ENCODE measurements around the gene OIP5. TPM values are rescaled to one million over a fixed set of nuclear protein-coding genes. Genes with fewer than 3 reads are reported as not detected.
A peak's percentile ranks its signal among the peaks of the same experiment; 100 is the strongest.

Gene OIP5
- total and polyA plus RNA-seq, 2 of the 4 experiments (the other 2 are of a cell fraction) = 4.1 to 5.5 TPM

DNA sequence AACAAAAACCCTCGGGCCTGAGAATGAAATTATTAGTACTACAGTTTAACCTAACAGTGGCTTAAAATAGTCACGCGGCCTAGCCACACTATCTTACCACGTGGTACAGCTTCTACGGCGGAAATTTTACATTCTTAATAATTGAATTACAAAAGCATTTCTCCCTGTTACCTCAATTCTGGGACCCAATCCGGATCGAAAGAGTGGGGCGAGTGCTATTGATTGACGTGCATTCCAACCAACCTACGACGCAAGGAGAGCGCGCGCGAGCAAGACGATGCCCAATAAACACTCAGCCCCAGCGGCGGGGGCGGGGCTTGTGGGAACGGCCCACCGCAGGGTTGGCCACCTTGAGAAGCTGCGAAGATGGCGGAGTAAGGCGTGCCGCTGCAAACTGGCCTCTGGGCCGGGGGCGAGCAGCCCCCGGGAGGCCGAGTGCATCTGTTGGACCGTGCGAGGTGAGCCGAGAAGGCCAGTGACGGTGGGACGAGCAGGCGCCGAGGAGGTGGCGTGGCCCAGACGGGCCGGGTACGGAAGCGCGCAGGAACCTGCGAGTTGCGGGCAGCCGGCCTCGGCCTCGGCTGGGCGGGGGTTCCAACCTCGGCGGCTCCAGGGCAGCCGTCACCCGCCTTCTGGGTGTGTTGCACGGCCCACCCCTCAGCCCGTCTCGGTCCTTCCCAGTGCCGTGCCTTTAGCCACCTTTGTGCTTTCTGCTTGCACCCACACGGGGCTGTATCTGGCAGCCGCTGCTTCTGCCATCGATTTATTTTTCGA, 48.6 kb downstream of the OIP5 start:
- Histone ChIP-seq H3K18ac (ENCODE audit: low read depth, low read length) (peak overlapping the region; percentile 1; the same call in 1 of the 2 replicates), H2AK5ac (ENCODE audit: low read depth, low read length) (peak overlapping the region; percentile 79), H3K23ac (ENCODE audit: low read depth, low read length) (peak overlapping the region; percentile 67), H3K9ac (ENCODE audit: low read depth, low read length) (peak overlapping the region; percentile 85), H3K56ac (ENCODE audit: extremely low read depth, insufficient read depth, low read length) (peak overlapping the region; percentile 69; the same call in 1 of the 2 replicates), H2BK120ac (ENCODE audit: low read depth, low read length) (peak overlapping the region; percentile 16; the same call in 1 of the 2 replicates), H2BK15ac (ENCODE audit: low read depth, low read length) (no peak overlapping the region), H3K27ac (ENCODE audit: insufficient read depth, low read length) (peak overlapping the region; percentile 79), H4K20me1 (ENCODE audit: insufficient read depth, low read length) (peaks cover 6% of the 10 kb centered on the region; the same call in 1 of the 2 replicates), H4K8ac (ENCODE audit: low read depth in 2 of 2, low read length in 2 of 2) (peak overlapping the region; percentile 24 to 86; a peak in 3 of 4 replicates), H3K9me1 (ENCODE audit: insufficient read depth, low read length) (peaks cover 5% of the 10 kb centered on the region), H4K91ac (ENCODE audit: insufficient read depth, low read depth, low read length) (peak overlapping the region; percentile 55), H3K4ac (ENCODE audit: low read depth, low read length) (peak overlapping the region; percentile 80), H3K4me2 (ENCODE audit: low read depth, low read length) (peak overlapping the region; percentile 68), H3K4me1 (ENCODE audit: control insufficient read depth, insufficient read depth, low read length) (peaks cover 6% of the 10 kb centered on the region), H3K27me3 (ENCODE audit: control insufficient read depth, insufficient read depth, low read length) (no peaks in the 10 kb centered on the region), H3K36me3 (ENCODE audit: control insufficient read depth, insufficient read depth, low read length) (peaks cover 19% of the 10 kb centered on the region), H2AFZ (replicated peaks; ENCODE audit: low read length, poor library complexity) (peak overlapping the region; percentile 95), H3K14ac (replicated peaks; ENCODE audit: low read depth, low read length) (peak overlapping the region; percentile 73), H2BK20ac (ENCODE audit: low read depth, low read length) (no peak overlapping the region), H2BK5ac (ENCODE audit: low read depth, low read length, poor library complexity, severe bottlenecking) (peak overlapping the region; percentile 80), H4K5ac (ENCODE audit: low read depth, low read length) (peak overlapping the region; percentile 40), H3K9me3 (ENCODE audit: control insufficient read depth, insufficient read depth, low read length) (no peaks in the 10 kb centered on the region), H3K4me3 (ENCODE audit: insufficient read depth, low read depth, low read length) (peak overlapping the region; percentile 81), H2AK9ac (replicated peaks; ENCODE audit: low read depth, low read length, poor library complexity) (peak overlapping the region; percentile 85), H3K79me1 (ENCODE audit: low read depth in 1 of 2, low read length in 2 of 2) (peaks cover 18 to 42% of the 10 kb centered on the region in 2 experiments)
- intact Hi-C loops (cut with micrococcal nuclease) = loop anchor here (5.0 kb wide), 1 partner anchor 48 kb away; the partner anchor contains the start of genes NUSAP1 and OIP5
- in situ Hi-C loops (cut with MboI; ENCODE audit: low sequenced_read_pairs) = no loop called here
- peak; percentile 99 for DNase-seq
- ChIA-PET CTCF (no interaction called here), POLR2A (ENCODE audit: unreplicated experiment) (no interaction called here)
- dilution Hi-C loops (cut with HindIII; ENCODE audit: low sequenced_read_pairs, unreplicated experiment) = no loop called here
- BruUV-seq (replicated peaks) = no TSS peak
- ATAC-seq (ENCODE audit: low read depth) = peak; percentile 98
- 2% methylated on average over 28 of the region's 61 CpGs; no CpG with 5 or more reads in 1 of the 2 experiments for WGBS, 2 experiments (ENCODE audit: extremely low coverage in 2 of 2, insufficient read length in 1 of 2)
- TF ChIP-seq RAD21 (IDR thresholded peaks at IDR 0.05; ENCODE audit: low read length) (no peak), FOS (IDR thresholded peaks at IDR 0.05; ENCODE audit: low read depth, low read length) (peak; percentile 78), SMC3 (IDR thresholded peaks at IDR 0.05; ENCODE audit: low read depth, low read length) (no peak), POLR2A (IDR thresholded peaks at IDR 0.05; ENCODE audit: low read depth, low read length) (peak; percentile 40; the same call in 1 of the 2 replicates), MXI1 (IDR thresholded peaks at IDR 0.05; ENCODE audit: borderline replicate concordance, low read depth, low read length) (peak; percentile 59; the same call in 1 of the 2 replicates), CHD1 (IDR thresholded peaks at IDR 0.05; ENCODE audit: low read depth, low read length) (no peak), RFX5 (IDR thresholded peaks at IDR 0.05; ENCODE audit: low read depth, low read length) (no peak), MAZ (IDR thresholded peaks at IDR 0.05; ENCODE audit: borderline replicate concordance, low read depth, low read length) (peak; percentile 18; the same call in 1 of the 2 replicates), MAFK (IDR thresholded peaks at IDR 0.05; ENCODE audit: low read depth, low read length) (no peak), CTCF (conservative IDR thresholded peaks at IDR 0.05; ENCODE audit: low read depth, low read length) (no peak), NFE2L2 (IDR thresholded peaks at IDR 0.05; ENCODE audit: low read depth, low read length) (no peak), BHLHE40 (IDR thresholded peaks at IDR 0.05; ENCODE audit: low read depth, low read length) (no peak)
- TF ChIP-seq, protein P1, sequence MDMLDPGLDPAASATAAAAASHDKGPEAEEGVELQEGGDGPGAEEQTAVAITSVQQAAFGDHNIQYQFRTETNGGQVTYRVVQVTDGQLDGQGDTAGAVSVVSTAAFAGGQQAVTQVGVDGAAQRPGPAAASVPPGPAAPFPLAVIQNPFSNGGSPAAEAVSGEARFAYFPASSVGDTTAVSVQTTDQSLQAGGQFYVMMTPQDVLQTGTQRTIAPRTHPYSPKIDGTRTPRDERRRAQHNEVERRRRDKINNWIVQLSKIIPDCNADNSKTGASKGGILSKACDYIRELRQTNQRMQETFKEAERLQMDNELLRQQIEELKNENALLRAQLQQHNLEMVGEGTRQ (IDR thresholded peaks at IDR 0.05; ENCODE audit: low read depth, low read length) = peak; percentile 93
- TF ChIP-seq, protein P2, sequence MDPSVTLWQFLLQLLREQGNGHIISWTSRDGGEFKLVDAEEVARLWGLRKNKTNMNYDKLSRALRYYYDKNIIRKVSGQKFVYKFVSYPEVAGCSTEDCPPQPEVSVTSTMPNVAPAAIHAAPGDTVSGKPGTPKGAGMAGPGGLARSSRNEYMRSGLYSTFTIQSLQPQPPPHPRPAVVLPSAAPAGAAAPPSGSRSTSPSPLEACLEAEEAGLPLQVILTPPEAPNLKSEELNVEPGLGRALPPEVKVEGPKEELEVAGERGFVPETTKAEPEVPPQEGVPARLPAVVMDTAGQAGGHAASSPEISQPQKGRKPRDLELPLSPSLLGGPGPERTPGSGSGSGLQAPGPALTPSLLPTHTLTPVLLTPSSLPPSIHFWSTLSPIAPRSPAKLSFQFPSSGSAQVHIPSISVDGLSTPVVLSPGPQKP (IDR thresholded peaks at IDR 0.05; ENCODE audit: borderline replicate concordance, low read depth, low read length) = no peak
